Measurements from ENCODE around the gene FBN1.

- TF ChIP-seq, protein P1, sequence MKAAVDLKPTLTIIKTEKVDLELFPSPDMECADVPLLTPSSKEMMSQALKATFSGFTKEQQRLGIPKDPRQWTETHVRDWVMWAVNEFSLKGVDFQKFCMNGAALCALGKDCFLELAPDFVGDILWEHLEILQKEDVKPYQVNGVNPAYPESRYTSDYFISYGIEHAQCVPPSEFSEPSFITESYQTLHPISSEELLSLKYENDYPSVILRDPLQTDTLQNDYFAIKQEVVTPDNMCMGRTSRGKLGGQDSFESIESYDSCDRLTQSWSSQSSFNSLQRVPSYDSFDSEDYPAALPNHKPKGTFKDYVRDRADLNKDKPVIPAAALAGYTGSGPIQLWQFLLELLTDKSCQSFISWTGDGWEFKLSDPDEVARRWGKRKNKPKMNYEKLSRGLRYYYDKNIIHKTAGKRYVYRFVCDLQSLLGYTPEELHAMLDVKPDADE (IDR thresholded peaks at IDR 0.05), result no peak
- TF ChIP-seq CTCF (conservative IDR thresholded peaks at IDR 0.05; ENCODE audit: low read depth in 2 of 2), result no peak
Measured at GRCh38 chr15:48451736-48452135, 193.8 kb downstream of the FBN1 start.
